NCI-H128 (cell line): ENCODE data around the gene EPN2.

Source experiments
- DNase-seq: peaks from one replicate; lab custom pipeline; 2025; ENCODE audit not compliant: unreplicated experiment; lab: John Stamatoyannopoulos, UW

The EPN2 gene

GRCh38 chr17:19291646-19292376 lies 54.6 kb downstream of the EPN2 start:
- no peak for DNase-seq

- no peak for DNase-seq
Observed at GRCh38 chr17:19292377-19292711, 55.2 kb downstream of the EPN2 start.

GRCh38 chr17:19294443-19294842 lies 57.3 kb downstream of the EPN2 start:
- DNase-seq = no peak

GRCh38 chr17:19295473-19296135 lies 58.4 kb downstream of the EPN2 start:
- DNase-seq = no peak

- no peak for DNase-seq
Observed at GRCh38 chr17:19296786-19297778, 59.9 kb downstream of the EPN2 start.

GRCh38 chr17:19298569-19299213 lies 61.5 kb downstream of the EPN2 start:
- DNase-seq = no peak

GRCh38 chr17:19299214-19299747 lies 62.1 kb downstream of the EPN2 start:
- DNase-seq = no peak

- no peak for DNase-seq
Observed at GRCh38 chr17:19299866-19300265, 62.7 kb downstream of the EPN2 start.

GRCh38 chr17:19301274-19301951 lies 64.2 kb downstream of the EPN2 start:
- DNase-seq = no peak

GRCh38 chr17:19301973-19302372 lies 64.8 kb downstream of the EPN2 start:
- DNase-seq = no peak

- no peak for DNase-seq
Observed at GRCh38 chr17:19302791-19303331, 65.7 kb downstream of the EPN2 start.

GRCh38 chr17:19303367-19303776 lies 66.2 kb downstream of the EPN2 start:
- no peak for DNase-seq

GRCh38 chr17:19304209-19304608 lies 67.0 kb downstream of the EPN2 start:
- no peak for DNase-seq

GRCh38 chr17:19304751-19305150 lies 67.6 kb downstream of the EPN2 start:
- DNase-seq = no peak

- no peak for DNase-seq
Observed at GRCh38 chr17:19305256-19305655, 68.1 kb downstream of the EPN2 start.

- no peak for DNase-seq
Observed at GRCh38 chr17:19305761-19306159, 68.6 kb downstream of the EPN2 start.

- no peak for DNase-seq
Observed at GRCh38 chr17:19306160-19307111, 69.3 kb downstream of the EPN2 start.

- DNase-seq = no peak
Observed at GRCh38 chr17:19307521-19307920, 70.4 kb downstream of the EPN2 start.

- DNase-seq = no peak
Observed at GRCh38 chr17:19308398-19308797, 71.2 kb downstream of the EPN2 start.
